ENCODE data around the gene OTX1.
A peak's percentile ranks its signal among the peaks of the same experiment; 100 is the strongest.
"Not testable (repeated sequence)": the region's sequence is repeated elsewhere in the genome, so short reads cannot be mapped to it uniquely, and the experiment has no call there.

The OTX1 gene

DNA sequence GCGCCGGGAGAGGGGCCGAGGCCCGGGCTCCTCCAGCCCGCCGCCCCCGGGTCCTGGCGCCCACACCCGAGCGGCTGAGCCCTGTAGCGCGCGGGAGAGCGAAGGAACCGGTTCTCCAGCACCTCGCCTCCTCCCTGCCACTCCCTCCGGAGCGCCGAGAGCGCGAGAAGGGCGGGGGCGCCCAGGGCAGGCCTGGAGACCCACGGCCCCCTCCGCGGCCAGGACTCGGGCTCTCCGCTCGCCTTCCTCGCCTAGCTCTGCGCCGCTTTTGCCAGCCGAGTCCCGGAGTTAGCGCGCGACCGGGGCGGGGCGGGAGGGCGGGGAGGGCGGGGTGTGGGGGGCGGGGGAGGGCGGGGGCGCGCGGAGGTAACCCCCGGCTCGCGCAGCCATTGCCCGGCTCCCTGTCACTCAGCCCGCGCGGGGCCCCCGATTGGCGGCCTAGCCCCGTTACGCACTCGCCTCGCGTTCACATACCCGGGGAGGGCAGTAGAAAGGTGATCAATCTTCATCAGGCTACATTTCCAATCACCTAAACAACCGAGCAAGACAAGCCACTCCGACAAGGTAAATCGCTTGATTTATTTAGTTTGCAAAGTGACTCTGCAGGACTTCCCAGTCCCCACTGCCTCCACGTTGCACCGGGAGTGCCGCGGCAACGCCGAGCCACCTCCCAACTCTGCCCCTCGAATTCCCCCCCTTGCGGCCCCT lies at the start of gene OTX1:
Gene OTX1, plus strand, starts transcription at position 497 of the 708 bp plus-strand sequence. CDS start 2,161 bp downstream, outside the sequence.
- no peak for DNase-seq (ENCODE audit: low read depth in 2 of 2)

DNA sequence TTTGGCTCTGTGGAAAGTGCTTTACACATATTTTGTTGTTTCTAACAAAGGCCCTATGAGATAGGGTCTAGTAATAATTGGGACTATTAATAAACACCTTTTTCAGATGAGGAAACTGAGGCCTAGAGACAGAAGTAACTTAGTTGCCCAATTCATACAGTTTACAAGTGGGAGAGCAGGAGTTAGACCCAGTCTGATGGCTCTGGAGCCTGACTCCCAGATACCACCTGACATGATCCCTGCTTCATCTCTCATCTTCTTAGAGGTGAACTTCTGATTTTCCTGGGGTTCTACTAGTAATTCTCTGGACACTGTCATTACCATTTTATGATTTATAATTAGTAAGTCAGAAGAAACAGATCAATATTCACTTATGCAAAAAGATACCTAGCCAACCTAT lies 49.1 kb upstream of the OTX1 start:
- no peak for DNase-seq (ENCODE audit: low read depth in 2 of 2)

DNA sequence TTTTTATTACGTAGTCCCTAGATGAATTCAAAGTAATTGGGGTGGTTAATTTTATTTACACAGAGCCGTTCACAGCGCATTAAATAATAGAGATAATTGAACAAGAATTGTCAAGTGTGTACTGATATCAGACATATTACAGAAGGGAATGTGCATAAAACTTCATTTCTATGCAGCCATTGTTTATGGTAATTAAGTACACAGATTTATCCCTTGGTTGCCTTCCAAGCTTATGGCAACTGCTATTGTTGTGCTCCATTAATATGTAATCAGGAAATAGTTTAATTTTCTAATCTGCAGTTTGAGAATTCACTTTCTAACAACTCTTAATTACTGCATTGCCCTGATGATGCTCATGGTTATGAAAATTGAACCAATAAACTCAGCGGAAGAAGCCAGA lies 47.3 kb upstream of the OTX1 start:
- DNase-seq (ENCODE audit: low read depth in 2 of 2) = no peak

DNA sequence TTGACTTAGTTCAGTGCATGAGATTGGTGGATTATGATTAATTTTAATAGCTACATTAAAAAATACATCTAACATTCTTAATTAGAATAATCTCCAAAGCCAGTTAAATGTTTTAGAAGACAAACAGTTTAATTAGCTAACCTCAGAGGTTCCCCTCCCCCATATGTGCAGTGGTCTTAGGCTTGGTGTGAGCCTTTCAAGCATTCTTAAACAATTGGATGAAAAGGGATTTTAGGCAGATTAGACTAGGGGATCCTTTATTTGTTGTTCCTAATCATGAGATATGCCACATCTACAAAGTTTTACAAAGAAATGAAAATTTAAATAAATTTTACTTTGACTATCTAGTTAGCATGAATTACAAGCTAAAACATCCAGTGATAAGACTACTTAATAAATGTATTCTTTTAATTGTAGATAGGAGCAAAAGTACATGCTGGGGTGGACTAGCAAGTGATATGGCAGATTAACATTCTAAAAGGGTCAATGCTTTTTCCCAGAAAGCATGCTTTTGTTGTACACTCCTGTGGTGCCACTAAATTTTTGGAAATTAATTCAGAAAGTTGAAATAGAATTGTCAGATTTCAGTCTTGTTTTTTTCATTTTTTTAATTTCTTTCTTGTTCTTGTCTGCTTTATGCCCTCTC lies 42.7 kb upstream of the OTX1 start:
- DNase-seq (ENCODE audit: low read depth in 2 of 2) = no peak

DNA sequence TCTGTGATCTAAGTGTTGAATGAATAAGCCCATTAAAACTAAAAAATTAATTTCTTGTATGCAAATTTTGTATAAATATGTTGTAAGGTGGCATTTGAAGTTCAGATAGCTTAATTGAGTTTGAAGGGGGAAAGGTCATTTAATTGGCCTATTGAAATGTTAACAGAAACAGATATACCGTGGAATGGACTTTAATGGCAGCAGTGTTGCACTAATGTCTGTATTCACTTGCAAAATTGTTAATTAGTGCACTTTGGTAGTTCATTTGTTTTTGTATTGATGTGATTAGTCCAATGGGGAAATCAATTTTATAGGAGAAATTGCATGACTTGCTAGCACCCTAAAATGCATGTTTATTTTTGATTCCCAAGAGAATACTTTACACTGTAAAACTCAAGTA lies 41.8 kb upstream of the OTX1 start:
- DNase-seq (ENCODE audit: low read depth in 2 of 2) = no peak

DNA sequence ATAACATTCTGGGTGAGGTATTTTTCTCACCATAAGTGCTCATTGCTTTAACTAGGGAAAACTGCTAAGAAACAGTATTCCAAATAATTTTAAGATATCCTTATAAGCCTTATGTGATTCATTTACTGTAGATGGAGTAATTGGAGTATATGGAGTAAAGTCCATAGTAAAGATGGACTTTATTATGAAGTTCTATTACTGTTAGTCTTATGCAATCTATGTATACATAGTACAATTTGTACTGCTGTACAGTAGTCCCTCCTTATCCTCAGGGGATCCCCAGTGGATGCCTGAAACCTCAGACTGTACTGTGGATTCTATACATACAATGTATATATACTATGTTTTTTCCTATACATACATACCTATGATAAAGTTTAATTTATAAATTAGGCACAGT lies 41.1 kb upstream of the OTX1 start:
- DNase-seq (ENCODE audit: low read depth in 2 of 2) = no peak

DNA sequence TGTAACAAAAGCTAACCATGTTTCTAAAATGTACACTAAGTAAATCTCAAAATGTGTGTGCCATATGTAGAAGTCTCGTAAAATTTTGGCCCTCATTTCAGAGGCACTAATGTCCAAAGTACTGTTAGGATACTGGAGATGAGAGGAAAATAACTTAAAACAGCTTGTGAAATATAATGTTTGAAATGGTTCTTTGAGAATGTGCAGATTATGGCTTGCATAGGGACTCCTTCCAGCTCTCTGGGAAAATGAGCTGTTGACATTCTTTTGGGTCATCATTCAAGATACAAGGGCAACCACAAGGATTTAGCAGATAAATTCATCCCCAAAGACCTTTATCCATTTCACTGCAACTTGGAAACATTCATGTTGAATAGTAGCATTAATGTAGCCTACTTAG lies 38.1 kb upstream of the OTX1 start:
- DNase-seq (ENCODE audit: low read depth in 2 of 2) = peak; percentile 62 to 68

DNA sequence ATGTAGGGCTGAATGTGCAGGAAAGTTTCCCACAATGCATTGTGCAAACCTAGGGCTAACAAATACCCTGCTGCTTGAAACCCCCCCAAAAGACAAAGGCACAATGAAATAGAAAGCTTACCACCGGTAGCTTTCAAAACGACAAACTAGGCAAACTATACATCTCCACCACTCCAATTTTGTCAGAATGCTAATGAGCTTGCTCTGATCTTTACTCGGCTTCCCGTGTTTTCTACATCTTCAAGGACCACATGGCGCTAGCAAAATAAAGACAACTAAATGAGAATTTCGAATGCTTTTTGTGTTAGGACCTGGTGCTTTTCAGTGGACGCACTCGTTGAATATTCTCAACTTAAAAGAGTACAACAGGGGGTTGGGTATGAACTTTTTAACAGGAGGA lies 37.2 kb upstream of the OTX1 start:
- DNase-seq (ENCODE audit: low read depth in 2 of 2) = no peak

DNA sequence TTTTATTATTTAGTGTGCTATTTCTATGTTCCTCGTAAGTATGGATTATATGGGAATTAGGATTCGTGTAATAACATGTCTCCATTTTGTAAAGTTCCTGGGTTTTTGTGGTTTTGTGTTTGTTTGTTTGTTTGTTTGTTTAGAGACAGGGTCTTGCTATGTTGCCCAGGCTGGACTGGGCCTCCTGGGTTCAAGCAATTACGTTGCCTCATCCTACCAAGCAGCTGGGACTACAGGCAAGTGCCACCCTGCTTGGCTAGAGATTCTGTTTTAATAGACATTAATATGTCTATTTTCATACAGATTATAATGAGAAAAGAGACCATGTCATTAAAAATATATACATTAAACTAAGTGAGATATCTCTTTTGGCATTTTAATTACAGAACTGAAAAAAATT lies 35.2 kb upstream of the OTX1 start:
- no peak for DNase-seq (ENCODE audit: low read depth in 2 of 2)

DNA sequence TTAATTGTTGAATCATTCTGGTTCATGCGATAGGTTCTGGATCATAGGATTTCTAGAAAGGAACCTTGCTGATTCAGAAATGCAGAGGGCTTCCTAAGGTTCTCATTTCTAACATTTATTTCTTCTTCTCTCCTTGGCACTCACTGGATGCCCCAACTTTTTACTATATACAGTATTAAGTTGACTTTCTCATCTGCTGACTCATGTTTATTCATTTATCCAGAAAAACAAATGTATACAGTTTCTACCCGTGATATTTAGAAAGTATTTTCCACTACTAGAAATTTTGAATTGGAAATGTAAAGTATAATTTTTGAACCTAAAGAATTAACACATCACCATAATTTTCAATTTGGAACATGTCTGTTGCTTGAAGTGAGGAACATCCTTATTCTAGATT lies 32.2 kb upstream of the OTX1 start:
- DNase-seq (ENCODE audit: low read depth in 2 of 2) = no peak

DNA sequence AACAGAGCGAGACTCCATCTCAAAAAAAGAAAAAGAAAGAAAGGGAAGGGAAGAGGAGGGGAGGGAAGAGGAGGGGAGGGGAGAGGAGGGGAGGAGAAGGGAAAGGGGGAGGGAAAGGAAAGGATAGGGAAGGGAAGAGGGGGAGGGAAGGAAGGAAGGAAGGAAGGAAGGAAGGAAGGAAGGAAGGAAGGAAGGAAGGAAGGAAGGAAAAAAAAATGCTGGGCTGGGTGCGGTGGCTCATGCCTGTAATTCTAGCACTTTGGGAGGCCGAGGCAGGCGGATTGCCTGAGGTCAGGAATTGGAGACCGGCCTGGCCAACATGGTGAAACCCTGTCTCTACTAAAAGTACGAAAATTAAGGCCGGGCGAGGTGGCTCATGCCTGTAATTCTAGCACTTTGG lies 30.9 kb upstream of the OTX1 start:
- not testable (repeated sequence) for DNase-seq (ENCODE audit: low read depth in 2 of 2)

DNA sequence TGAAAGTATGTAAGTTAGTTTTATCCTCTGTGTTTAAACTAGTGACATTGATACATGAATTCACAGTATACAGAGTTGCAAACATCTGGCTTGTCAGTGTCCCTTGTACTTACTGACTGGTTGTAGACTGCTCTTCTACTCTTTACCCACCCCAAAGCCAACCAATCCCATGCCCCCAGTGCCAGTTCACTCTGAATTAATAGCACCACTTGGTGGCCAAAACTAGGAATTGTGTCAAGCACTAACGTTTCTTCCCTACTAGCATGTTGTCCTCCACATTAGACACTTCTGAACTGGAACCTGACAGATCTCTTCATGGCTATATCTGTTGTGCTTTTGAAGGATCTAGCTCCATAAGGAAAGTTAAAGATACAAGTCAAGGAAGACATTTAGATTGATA lies 27.2 kb upstream of the OTX1 start:
- no peak for DNase-seq (ENCODE audit: low read depth in 2 of 2)

DNA sequence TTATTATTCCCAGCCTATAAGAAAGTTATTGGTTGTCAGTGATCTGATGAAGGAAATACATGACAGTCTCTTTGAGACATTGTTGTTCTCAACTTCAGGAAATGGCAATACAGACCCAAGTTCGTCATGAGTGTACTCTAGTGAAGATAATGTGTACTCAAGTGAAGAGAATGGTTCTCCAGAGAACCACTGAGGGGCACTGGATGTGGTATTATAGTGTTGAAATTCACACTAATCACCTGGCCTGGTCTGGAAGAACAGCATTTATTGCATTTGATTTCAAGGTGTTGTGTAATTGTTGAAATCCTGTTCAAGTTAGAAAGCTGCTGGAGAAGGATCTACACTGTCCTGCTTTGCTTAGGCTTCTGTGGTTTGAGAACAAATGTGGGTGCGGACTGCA lies 23.4 kb upstream of the OTX1 start:
- no peak for DNase-seq (ENCODE audit: low read depth in 2 of 2)

DNA sequence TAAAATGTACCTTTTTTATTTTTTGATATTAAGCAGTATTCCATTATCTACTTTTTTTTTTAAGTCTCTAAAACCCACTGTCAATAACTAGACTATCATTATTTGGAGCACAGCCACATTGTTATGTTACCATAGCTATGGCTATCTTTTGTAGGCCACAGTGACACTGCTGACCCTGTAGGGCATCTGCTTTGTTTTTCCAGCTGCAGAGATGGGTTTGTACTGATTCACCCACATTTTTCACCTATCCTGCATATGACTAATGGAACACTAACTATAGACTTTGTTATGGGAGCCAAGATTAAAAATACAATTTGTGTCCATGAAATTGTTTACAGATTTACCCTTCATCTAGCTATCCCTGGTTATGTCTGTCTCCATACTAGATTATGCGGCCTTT lies 21.6 kb upstream of the OTX1 start:
- DNase-seq (ENCODE audit: low read depth in 2 of 2) = no peak

DNA sequence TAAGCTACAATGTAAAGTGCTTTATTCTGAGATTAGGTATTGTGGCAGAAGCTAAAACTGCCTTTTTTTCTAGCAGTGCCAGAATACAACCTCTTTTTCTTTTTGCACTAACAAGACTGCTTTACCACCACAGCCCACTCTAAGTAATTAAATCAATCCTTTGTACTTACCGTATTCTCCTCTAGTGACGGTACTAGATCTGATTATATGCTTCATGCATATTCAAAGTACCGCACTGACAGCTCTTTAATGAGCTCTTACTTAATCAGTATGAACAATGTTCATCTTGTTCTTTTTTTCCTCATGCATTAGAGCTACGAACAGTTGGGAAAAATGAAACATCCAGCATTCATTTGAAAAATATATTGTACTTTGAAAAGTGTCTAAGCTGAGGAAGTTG lies 16.1 kb upstream of the OTX1 start:
- DNase-seq (ENCODE audit: low read depth in 2 of 2) = no peak

DNA sequence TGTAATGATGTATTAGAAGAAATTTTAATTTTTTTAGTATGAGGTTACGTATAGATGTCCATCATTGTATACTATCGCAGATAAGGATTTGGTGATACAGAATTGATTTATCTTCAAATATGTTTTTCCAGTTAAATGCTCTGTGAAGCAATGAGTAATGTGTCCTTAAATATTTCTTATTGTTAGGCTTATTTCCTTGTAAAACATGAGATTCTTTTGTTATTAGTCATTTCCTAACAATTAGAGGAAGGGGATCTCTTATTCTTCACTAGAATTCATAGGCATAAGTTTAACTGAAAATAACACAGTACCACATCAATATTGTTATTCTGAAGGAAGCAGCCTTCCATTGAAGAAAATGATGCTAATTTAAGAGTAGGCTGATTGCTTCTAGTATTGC lies 15.5 kb upstream of the OTX1 start:
- DNase-seq (ENCODE audit: low read depth in 2 of 2) = no peak

DNA sequence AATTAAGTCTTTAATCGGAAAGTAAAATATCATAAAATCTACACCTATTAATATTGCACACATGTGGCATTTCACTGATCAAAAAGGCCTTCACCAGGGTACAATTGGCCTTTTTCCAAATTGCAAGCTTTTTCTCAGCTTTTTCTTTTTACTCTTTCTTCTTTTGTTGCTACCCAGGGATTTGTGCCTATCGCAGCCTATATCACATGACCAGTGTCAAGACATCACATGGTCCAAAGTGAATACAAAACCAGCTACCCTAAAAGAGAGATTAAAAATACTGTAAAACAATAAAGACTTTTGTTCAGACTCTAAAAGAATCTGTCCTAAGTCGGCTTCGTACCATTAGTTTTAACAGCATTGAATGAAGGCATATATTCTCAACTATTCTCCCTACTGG lies 15.0 kb upstream of the OTX1 start:
- no peak for DNase-seq (ENCODE audit: low read depth in 2 of 2)

DNA sequence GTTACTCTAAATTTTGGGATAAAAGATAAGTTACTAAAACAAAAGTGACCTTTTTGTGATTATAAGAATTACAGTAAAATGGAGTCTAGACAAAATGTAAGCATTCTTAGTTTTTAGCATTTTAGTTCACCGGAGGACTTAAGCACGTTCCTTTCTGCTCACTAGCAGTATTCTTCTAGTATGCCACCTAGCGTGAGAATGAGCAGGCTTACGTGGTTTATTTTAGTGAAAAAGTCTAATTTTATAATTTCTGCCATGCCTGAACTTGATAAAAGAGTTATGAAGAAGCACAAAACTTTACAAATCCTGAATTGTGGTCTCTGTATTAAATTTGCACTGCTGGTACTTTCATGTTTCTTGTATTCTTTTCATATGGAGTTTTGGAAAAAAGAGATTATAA lies 12.6 kb upstream of the OTX1 start:
- no peak for DNase-seq (ENCODE audit: low read depth in 2 of 2)

DNA sequence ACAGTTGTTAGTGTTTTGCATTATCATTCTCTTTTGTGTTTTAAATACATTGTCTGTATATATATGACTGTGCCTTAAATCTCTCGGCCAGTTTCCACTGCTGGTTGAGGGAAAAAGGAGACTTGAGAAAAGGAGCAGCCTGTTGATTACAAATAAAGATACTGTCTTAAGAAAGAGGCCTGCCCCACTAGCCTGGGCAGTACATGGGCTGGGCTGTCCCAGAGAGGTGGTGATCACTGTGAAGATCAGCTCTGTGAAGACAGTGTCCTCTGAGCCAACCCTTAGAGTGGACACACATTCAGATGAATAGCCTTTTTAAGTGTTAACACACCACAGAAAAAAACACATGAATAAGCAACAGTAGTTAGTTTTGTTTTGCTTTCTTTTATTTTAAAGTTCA lies 10.0 kb upstream of the OTX1 start:
- no peak for DNase-seq (ENCODE audit: low read depth in 2 of 2)

DNA sequence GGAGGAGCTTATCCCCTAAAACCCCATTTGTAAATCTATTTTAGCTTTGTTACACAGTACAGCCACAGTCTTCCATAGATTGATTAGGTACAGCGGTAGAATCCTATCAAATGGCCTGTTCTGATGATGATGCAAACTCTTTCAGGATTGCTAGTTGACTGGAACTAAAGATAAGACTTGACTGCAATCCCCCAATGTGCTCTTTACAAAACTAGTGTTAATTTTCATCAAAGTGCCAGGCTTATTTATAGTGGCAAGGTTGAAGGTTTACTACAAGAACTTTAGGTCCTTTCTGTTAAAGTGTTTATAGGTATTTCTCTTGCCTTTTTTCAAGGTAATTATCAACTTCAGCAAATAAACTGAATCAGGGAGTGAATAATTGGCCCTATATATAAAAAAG lies 9.0 kb upstream of the OTX1 start:
- DNase-seq (ENCODE audit: low read depth in 2 of 2) = no peak

DNA sequence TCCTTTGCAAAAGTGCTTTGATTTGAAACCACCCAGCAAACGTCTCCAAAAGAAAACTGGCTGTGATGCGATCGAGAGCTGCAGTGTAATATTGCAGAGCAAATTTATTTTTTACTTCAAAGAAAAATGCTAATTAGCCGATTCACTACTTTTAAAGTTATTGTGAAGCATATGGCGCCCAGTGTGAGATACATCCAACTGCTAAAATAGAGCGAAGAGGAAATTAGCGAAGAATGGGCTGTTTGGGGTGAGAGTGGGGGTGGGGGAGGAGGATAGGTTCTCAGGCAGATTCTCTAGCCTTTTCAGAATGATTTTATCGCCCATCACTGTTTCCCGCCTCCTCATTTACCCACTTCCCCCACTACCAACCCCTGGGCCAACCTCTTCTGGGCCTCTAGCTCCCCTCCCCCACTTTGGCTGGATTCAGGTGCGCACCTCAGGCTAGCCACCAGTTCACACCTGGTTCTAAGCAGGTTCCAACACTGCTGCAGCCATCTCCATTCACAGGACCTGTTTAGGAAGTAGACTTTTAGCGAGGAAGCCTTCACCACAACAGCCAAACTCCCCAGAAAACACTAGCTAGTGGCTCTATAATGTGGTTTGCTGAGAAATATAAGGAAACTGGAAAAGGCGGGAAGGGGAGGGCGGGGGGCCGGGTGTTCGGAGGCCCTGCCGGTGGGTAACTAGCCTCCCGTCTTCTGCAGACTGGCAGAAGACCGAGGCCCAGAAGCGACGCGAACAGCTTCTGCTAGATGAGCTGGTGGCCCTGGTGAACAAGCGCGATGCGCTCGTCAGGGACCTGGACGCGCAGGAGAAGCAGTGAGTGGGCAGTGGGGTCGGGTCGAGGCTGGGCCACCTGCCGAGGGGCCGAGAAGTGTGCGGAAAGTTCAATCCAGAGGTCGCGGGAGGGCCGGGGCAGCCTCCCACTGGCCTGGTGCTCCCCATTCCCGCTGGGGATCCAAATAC lies 6.0 kb upstream of the OTX1 start:
- no peak for DNase-seq (ENCODE audit: low read depth in 2 of 2)

DNA sequence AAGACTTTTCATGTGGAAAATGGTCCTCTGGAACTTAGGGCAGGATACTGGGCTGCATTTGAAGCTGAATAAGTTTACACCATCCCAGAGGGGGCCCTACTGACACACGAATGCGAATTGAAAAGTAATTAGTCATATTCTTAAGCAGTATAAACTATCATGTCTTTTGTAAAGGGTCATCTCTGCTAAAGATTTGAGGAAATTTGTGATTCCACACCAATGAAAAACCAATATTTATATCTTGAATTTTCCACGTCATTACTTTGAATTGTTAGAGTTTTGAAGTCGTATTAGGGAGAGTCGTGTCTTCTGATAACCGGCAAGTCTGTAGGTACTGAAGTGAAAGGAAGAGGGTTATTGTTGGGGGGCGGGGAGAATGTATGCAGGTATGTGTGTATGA lies 4.1 kb upstream of the OTX1 start:
- no peak for DNase-seq (ENCODE audit: low read depth in 2 of 2)

DNA sequence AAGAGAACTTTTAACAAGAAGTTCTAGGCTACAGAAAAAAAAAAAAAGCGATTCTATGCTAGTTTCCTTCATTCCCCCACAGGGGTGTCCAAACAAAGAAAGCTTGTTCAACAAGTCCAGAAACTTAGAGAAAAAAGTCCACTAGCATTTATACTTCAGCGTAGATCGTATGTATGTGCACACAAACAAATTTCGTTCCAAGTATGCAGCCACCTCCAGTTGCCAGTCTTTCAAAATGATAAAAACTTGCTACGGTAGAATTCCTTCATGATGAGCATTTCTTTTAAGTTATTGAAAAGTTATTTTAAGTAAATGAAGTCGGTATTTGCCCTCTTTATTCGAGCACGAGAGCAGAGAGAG lies 3.7 kb upstream of the OTX1 start:
- DNase-seq (ENCODE audit: low read depth in 2 of 2) = no peak
